Neural cell (in vitro differentiated cells): ENCODE measurements around the gene SMTNL2.

Source experiments
- CTCF ChIP-seq: fragments of 450-650 bp; IDR thresholded peaks from 2 replicates; pipeline ENCODE4 v1.5.1; 2014; ENCODE audit warnings: antibody characterized with exemption, mild to moderate bottlenecking, moderate library complexity; ENCODE audit not compliant: poor library complexity, severe bottlenecking
- EP300 ChIP-seq: fragments of 450-650 bp; conservative IDR thresholded peaks from 2 replicates; pipeline ENCODE4 v1.6.1; 2014; ENCODE audit warnings: antibody characterized with exemption, mild to moderate bottlenecking, moderate library complexity; ENCODE audit not compliant: poor library complexity, severe bottlenecking
- EZH2 ChIP-seq: fragments of 200-600, 300-800 bp; shearing (Covaris generic), sonication (generic); IDR thresholded peaks from 2 replicates; pipeline ENCODE4 v1.6.1; 2014; ENCODE audit warnings: antibody characterized with exemption, low read length, borderline replicate concordance, mild to moderate bottlenecking; ENCODE audit not compliant: insufficient read depth, poor library complexity, severe bottlenecking
- MXI1 ChIP-seq: fragments of 450-650 bp; conservative IDR thresholded peaks from 2 replicates; pipeline ENCODE4 v1.6.1; 2014; ENCODE audit warnings: antibody characterized with exemption, mild to moderate bottlenecking; ENCODE audit not compliant: poor library complexity, severe bottlenecking
- POLR2AphosphoS5 ChIP-seq: IDR thresholded peaks from 2 replicates; pipeline ENCODE4 v1.6.1; 2012
- REST ChIP-seq: IDR thresholded peaks from 2 replicates; pipeline ENCODE4 v1.6.1; 2012; ENCODE audit warnings: borderline replicate concordance
- SMC3 ChIP-seq: fragments of 450-650 bp; conservative IDR thresholded peaks from 2 replicates; pipeline ENCODE4 v1.6.1; 2014; ENCODE audit warnings: antibody characterized with exemption, mild to moderate bottlenecking, moderate library complexity; ENCODE audit not compliant: poor library complexity
- TAF1 ChIP-seq: IDR thresholded peaks from 2 replicates; pipeline ENCODE4 v1.6.1; 2012; ENCODE audit warnings: low read depth

- no peak for TF ChIP-seq EP300
- TF ChIP-seq REST: no peak
- no peak for TF ChIP-seq TAF1
- TF ChIP-seq CTCF: no peak
- no peak for TF ChIP-seq POLR2AphosphoS5
- no peak for TF ChIP-seq SMC3
- TF ChIP-seq MXI1: no peak
- TF ChIP-seq EZH2: no peak
Observed at GRCh38 chr17:4597975-4598374, 13.6 kb downstream of the SMTNL2 start.
